GM13976 (cell line): ENCODE results near the gene CRYBG3.

Source experiments
- DNase-seq: peaks from one replicate; pipeline ENCODE4 v3.0.0; 2012; ENCODE audit warnings: low spot score
- CTCF ChIP-seq: IDR thresholded peaks from 2 replicates; pipeline ENCODE4 v1.5.1; 2012; ENCODE audit warnings: borderline replicate concordance, mild to moderate bottlenecking; ENCODE audit not compliant: insufficient read depth; ENCODE audit errors: extremely low read depth, missing control alignments, control extremely low read depth
- in situ Hi-C: fragments of 300-500 bp; cut with MboI; formaldehyde crosslinking; loops from one replicate; pipeline ENCODE4 v1.12.0; 2022; ENCODE audit warnings: low sequenced_read_pairs, mixed read lengths, inconsistent platforms; ENCODE audit not compliant: unreplicated experiment

Gene CRYBG3

DNA sequence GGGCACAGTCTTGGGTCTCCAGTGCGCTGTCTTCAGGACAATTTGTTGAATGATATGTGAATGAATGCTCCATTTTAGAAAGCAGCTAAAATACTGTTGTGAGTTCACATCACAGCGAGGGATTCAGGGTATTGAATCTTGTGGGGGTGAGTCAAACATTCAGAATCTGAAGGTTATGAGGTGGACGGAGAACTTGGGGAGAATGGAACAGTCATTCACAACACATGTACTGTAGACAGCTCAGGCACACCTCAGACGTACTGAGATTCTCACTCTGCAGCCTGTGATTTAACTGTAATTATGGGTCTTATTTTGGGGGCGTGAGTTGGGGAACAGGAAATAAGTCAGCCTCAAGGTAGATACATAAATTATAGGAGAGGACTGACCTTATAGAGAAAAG lies 13.9 kb downstream of the CRYBG3 start:
- no peak for TF ChIP-seq CTCF
- no peak for DNase-seq
- in situ Hi-C loops, result no loop called here

- DNase-seq, result no peak
- in situ Hi-C loops, result no loop called here
- no peak for TF ChIP-seq CTCF
These were observed 16.6 kb downstream of the CRYBG3 start for GRCh38 chr3:97838393-97838792.

DNA sequence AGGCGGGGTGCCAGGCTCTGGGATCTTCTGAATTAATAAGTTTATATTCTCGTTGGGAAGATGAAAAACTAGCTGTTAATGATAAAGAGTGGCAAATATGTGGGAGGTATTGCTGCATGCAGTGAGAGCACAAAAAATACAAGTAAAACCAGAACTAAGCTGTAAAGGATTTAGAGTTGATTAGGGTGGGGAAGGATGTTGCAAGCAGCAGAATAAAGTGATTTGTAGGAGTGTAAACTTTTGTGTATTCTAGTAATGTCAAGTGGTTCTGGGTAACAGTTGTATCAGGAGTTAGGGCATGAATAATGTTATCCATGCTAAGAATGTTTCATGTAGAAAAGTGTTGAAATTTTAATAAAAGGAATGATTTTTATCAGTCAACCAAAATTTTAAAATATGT lies 18.1 kb downstream of the CRYBG3 start:
- no peak for DNase-seq
- TF ChIP-seq CTCF, result no peak
- in situ Hi-C loops, result no loop called here

- DNase-seq, result no peak
- in situ Hi-C loops, result no loop called here
- TF ChIP-seq CTCF, result no peak
These were observed 19.5 kb downstream of the CRYBG3 start for GRCh38 chr3:97841304-97841703.

DNA sequence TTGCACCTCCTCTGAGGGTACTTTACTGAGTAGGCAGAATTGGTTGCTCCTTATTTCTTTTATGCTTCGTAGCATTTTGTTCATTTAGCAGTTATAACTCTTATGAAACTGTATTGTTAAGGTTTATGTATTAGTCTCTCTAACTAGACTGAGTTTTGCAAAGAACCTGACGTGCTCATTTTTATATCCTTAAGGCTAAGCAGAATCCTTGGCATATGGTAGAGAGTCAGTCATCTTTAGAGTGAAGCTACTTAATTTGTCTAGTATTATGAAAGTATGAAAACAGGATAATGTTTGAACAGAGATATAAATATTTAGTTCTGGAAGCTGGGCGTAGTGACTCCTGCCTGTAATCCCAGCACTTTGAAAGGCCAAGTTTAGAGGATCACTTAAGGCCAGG lies 20.1 kb downstream of the CRYBG3 start:
- in situ Hi-C loops, result no loop called here
- no peak for DNase-seq
- TF ChIP-seq CTCF, result no peak

GRCh38 chr3:97848779-97849178 lies 27.0 kb downstream of the CRYBG3 start:
- in situ Hi-C loops, result no loop called here
- DNase-seq, result no peak
- TF ChIP-seq CTCF, result no peak

- in situ Hi-C loops, result no loop called here
- no peak for TF ChIP-seq CTCF
- no peak for DNase-seq
These were observed 35.6 kb downstream of the CRYBG3 start for GRCh38 chr3:97857401-97857800.
